AG09309 (cell line): ENCODE measurements around the gene HSBP1L1.

Experiments
- DNase-seq: peaks from one replicate; pipeline ENCODE4 v3.0.0-alpha.2; 2010; ENCODE audit warnings: low read depth
- H3K4me3 ChIP-seq: 2 replicates; pipeline ENCODE4 v1.5.1; 2011; ENCODE audit warnings: mild to moderate bottlenecking, low read depth, low read length, moderate library complexity; ENCODE audit not compliant: control insufficient read depth
- TF ChIP-seq, protein P1 (sequence below): IDR thresholded peaks from 2 replicates; pipeline ENCODE4 v1.5.1; 2011; ENCODE audit warnings: mild to moderate bottlenecking, low read depth, low read length, inconsistent platforms; ENCODE audit not compliant: insufficient read depth, control insufficient read depth; ENCODE audit errors: missing control alignments

The HSBP1L1 gene

GRCh38 chr18:79974025-79974654 is 9.7 kb downstream of the HSBP1L1 start:
- no peak for DNase-seq
- TF ChIP-seq, protein P1, sequence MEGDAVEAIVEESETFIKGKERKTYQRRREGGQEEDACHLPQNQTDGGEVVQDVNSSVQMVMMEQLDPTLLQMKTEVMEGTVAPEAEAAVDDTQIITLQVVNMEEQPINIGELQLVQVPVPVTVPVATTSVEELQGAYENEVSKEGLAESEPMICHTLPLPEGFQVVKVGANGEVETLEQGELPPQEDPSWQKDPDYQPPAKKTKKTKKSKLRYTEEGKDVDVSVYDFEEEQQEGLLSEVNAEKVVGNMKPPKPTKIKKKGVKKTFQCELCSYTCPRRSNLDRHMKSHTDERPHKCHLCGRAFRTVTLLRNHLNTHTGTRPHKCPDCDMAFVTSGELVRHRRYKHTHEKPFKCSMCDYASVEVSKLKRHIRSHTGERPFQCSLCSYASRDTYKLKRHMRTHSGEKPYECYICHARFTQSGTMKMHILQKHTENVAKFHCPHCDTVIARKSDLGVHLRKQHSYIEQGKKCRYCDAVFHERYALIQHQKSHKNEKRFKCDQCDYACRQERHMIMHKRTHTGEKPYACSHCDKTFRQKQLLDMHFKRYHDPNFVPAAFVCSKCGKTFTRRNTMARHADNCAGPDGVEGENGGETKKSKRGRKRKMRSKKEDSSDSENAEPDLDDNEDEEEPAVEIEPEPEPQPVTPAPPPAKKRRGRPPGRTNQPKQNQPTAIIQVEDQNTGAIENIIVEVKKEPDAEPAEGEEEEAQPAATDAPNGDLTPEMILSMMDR, result no peak
- H3K4me3 ChIP-seq, result no peak overlapping the region

- TF ChIP-seq, protein P1, result no peak
- DNase-seq, result no peak
- H3K4me3 ChIP-seq, result no peak overlapping the region
Measured at GRCh38 chr18:79975043-79975442, 10.6 kb downstream of the HSBP1L1 start.

DNA sequence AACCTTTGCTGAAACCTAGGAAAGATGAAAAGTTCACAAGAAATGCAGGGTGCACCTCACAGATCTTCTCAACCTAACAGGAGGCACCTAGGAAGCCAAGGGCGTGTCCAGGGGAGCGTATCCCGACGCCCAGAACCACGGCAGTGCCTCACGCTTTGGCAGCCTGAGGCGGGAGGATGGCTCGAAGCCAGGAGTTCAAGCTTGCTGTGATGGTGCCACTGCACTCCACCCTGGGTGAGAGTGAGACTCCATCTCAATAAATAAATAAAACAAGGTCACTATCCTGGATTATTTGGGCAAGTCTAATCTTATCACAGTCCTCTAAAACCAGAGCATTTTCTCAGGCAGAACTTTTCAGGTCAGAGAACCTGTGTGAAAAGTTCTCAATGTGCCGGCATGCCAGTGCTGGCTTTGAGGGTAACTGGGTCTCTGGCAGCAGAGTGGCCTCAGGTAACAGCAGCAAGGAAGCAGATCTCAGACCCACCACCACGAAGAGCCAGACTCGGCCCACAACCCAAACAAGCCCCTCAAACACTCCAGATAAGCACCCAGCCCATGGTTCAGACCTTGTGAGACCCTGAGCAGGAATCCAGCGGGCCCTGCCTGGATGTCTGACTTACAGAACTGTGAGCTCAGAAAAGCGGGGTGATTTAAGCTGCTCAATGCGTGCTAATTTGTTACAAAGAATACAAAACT is 11.7 kb downstream of the HSBP1L1 start:
- TF ChIP-seq, protein P1, result no peak
- no peak for DNase-seq

DNA sequence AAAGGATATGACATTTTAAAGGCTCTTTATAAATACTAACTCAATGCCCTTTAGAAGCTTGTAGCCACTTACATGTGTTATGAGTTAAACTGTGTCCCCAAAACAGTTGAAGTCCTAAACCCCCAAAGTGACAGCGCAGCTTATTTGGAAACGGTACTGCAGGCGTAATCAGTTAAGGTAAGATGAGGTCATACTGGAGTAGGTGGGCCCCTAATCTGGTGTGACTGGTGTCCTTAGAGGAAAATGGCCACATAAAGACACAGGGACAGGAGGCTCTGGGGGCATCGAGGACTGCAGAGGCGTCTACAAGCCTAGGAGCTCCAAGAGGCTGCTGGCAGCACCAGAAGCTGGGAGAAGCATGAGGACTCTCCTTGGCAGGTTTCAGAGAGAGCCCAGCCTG is 15.4 kb downstream of the HSBP1L1 start:
- H3K4me3 ChIP-seq, result no peak overlapping the region
- DNase-seq, result no peak
- TF ChIP-seq, protein P1, result no peak

More for the DNA sequence above, 11.7 kb downstream of the HSBP1L1 start:
- H3K4me3 ChIP-seq, result no peak overlapping the region

- DNase-seq, result no peak
- TF ChIP-seq, protein P1, result no peak
- H3K4me3 ChIP-seq, result no peak overlapping the region
Measured at GRCh38 chr18:79980585-79980984, 16.1 kb downstream of the HSBP1L1 start.

GRCh38 chr18:79982736-79983135 is 18.3 kb downstream of the HSBP1L1 start:
- H3K4me3 ChIP-seq, result no peak overlapping the region
- TF ChIP-seq, protein P1, result no peak
- DNase-seq, result no peak

DNA sequence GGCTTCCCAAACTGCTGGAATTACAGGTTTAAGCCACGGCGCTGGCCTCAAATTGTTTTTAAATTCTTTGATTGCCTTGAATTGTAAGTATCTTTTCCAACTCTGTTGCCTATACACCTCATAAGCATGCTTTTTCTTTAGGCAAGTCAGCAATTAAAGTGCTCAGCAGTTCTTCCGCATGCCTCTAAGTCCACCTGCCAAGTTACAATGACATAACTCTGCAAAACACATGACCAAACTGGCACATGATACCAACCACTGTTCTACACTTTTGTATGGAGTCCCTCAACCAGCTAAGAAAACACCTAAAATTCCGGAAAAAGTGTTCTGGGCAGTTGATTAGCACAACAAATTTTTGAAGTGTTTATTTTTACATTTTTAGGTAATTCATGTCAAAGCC is 18.8 kb downstream of the HSBP1L1 start:
- DNase-seq, result no peak

More for the DNA sequence above, 18.8 kb downstream of the HSBP1L1 start:
- TF ChIP-seq, protein P1, result no peak
- no peak overlapping the region for H3K4me3 ChIP-seq
